ENCODE results near the gene LGALS14.

- TF ChIP-seq POLR2A (IDR thresholded peaks at IDR 0.05) (no peak), CTCF (IDR thresholded peaks at IDR 0.05) (no peak)
Measured at GRCh38 chr19:39731685-39732084, 27.4 kb downstream of the LGALS14 start.

All from esophagus squamous epithelium (tissue), 4 donors.